ENCODE data around the gene NDOR1. TPM values are rescaled to one million over a fixed set of nuclear protein-coding genes. Genes with fewer than 3 reads are reported as not detected.

Gene NDOR1
- total and polyA plus RNA-seq, 5 donors from 2014 or later: 3.9 to 30.0 (median 5.3) TPM

DNA sequence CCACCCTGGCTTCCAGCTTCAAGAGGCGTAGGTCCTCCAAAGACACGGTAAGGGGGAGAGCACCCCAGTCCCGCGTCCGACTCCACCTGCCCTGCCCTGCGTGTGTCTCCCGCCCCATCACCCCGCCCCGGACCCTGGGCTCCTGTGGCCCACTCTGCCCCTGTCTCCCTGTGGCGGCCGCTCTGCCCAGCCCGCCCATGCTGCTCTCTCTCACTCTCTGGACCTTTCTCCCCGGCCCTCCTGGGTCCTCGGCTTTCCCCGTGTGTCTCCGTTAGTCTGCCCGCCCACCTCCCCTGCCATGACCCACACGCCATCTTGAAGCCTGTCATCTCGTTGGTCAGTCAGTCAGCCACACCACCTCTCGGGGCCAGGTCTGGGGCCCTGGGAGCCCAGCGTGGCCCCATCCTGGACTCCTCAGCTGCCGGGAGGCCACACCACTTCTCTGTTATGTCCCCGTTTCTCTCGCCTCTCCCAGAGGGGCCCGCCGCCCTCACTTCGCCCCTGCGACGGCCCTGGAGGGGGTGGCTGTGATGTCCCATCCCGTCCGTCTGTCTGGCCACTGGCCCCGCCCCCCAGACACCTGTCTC lies 40.2 kb upstream of the NDOR1 start:
- Histone ChIP-seq H3K4me1 (ENCODE audit: control insufficient read depth, insufficient read depth, low read length, poor library complexity, severe bottlenecking) (peaks cover 16% of the 10 kb centered on the region), H3K27ac (ENCODE audit: insufficient read depth, low read length, poor library complexity, severe bottlenecking) (no peak overlapping the region), H3K27me3 (ENCODE audit: control insufficient read depth, insufficient read depth, low read length) (no peaks in the 10 kb centered on the region), H3K9me3 (ENCODE audit: control insufficient read depth in 2 of 2, low read length in 2 of 2) (no peaks in the 10 kb centered on the region), H3K36me3 (ENCODE audit: control insufficient read depth, insufficient read depth, low read length) (no peaks in the 10 kb centered on the region), H3K4me3 (ENCODE audit: low read depth, low read length) (no peak overlapping the region)
- Mint-ChIP-seq H3K27me3 (peaks cover 18% of the 10 kb centered on the region), H3K9me3 (peaks cover 0 to 1% (median 0%) of the 10 kb centered on the region in 7 donors), H3K4me1 (peaks cover 0 to 7% (median 0%) of the 10 kb centered on the region in 4 donors), H3K4me3 (no peak overlapping the region), H3K36me3 (no peaks in the 10 kb centered on the region), H3K27ac (no peak overlapping the region)
- ATAC-seq (ENCODE audit: low read depth in 2 of 2) (no peak), DNase-seq (no peak)

DNA sequence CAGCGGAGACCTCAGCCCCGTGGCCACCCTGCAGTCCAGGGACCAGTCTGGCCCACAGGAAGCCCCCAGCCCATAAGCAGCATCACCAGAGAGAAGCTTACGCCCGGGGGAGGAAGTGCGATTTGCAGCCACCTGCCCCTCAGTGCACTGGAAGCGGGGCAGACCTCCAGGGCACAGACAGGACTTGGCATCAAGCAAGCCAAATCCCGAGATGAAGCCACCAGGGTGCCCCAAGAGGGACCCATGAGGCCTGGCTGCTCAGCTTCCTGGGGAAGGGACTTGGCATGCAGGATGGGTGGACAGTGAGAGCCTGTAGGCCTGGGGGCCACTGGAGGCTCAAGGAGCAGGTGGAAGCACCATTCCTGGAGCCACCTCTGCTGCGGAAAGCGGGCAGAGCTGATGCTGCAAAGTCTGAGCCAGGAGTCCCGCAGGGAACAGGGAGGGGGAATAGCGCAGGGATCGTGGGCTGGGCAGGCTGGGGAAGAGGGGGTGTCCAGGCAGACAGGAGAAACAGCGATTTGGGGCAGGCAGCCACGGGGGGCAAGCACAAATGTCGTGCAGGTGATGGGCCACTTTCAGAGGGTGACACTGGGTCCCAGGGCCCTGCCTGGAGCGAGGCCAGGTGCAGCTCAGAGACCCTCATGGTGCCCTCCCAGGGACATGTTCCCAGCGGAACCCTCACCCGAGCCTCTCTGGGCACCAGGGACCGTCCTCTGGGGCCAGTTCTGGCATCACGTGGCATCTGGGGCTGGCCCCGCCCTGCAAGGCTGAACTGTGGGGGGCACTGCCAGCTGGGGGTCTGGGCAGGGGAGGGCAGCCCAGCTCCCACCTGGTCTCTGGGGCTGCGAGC lies 38.9 kb upstream of the NDOR1 start:
- Histone ChIP-seq H3K4me1 (ENCODE audit: control insufficient read depth, insufficient read depth, low read length, poor library complexity, severe bottlenecking) (peaks cover 16% of the 10 kb centered on the region), H3K27me3 (ENCODE audit: control insufficient read depth, insufficient read depth, low read length) (no peaks in the 10 kb centered on the region), H3K9me3 (ENCODE audit: control insufficient read depth in 2 of 2, low read length in 2 of 2) (no peaks in the 10 kb centered on the region), H3K27ac (ENCODE audit: insufficient read depth, low read length, poor library complexity, severe bottlenecking) (no peak overlapping the region), H3K4me3 (ENCODE audit: low read depth, low read length) (no peak overlapping the region), H3K36me3 (ENCODE audit: control insufficient read depth, insufficient read depth, low read length) (no peaks in the 10 kb centered on the region)
- DNase-seq: no peak
- Mint-ChIP-seq H3K4me1 (peaks cover 0 to 7% (median 0%) of the 10 kb centered on the region in 4 donors), H3K27ac (no peak overlapping the region), H3K27me3 (peaks cover 23% of the 10 kb centered on the region), H3K4me3 (peak overlapping the region in 1 of 4 donors; percentile 70), H3K36me3 (no peaks in the 10 kb centered on the region), H3K9me3 (peaks cover 0 to 1% (median 0%) of the 10 kb centered on the region in 7 donors)
- ATAC-seq (ENCODE audit: low read depth in 2 of 2): no peak

- Mint-ChIP-seq H3K4me1 (peaks cover 0 to 4% (median 0%) of the 10 kb centered on the region in 4 donors), H3K4me3 (no peak overlapping the region), H3K27me3 (peaks cover 23% of the 10 kb centered on the region), H3K27ac (no peak overlapping the region), H3K9me3 (peaks cover 0 to 1% (median 0%) of the 10 kb centered on the region in 7 donors), H3K36me3 (no peaks in the 10 kb centered on the region)
- no peaks in the 10 kb centered on the region for H3K9me3 ChIP-seq (ENCODE audit: control insufficient read depth in 2 of 2, low read length in 2 of 2)
- peaks cover 16% of the 10 kb centered on the region for H3K4me1 ChIP-seq (ENCODE audit: control insufficient read depth, insufficient read depth, low read length, poor library complexity, severe bottlenecking)
- DNase-seq (no peak), ATAC-seq (ENCODE audit: low read depth in 2 of 2) (no peak)
- no peak overlapping the region for H3K27ac ChIP-seq (ENCODE audit: insufficient read depth, low read length, poor library complexity, severe bottlenecking)
- no peaks in the 10 kb centered on the region for H3K27me3 ChIP-seq (ENCODE audit: control insufficient read depth, insufficient read depth, low read length)
- H3K4me3 ChIP-seq (ENCODE audit: low read depth, low read length): no peak overlapping the region
- H3K36me3 ChIP-seq (ENCODE audit: control insufficient read depth, insufficient read depth, low read length): no peaks in the 10 kb centered on the region
Observed at GRCh38 chr9:137167277-137167746, 38.2 kb upstream of the NDOR1 start.

- H3K4me1 ChIP-seq (ENCODE audit: control insufficient read depth, insufficient read depth, low read length, poor library complexity, severe bottlenecking): peaks cover 16% of the 10 kb centered on the region
- Mint-ChIP-seq H3K36me3 (no peaks in the 10 kb centered on the region), H3K27me3 (peaks cover 23% of the 10 kb centered on the region), H3K27ac (no peak overlapping the region), H3K9me3 (peaks cover 0 to 1% (median 0%) of the 10 kb centered on the region in 7 donors), H3K4me1 (peaks cover 0 to 4% (median 0%) of the 10 kb centered on the region in 4 donors), H3K4me3 (no peak overlapping the region)
- H3K27ac ChIP-seq (ENCODE audit: insufficient read depth, low read length, poor library complexity, severe bottlenecking): no peak overlapping the region
- H3K36me3 ChIP-seq (ENCODE audit: control insufficient read depth, insufficient read depth, low read length): no peaks in the 10 kb centered on the region
- DNase-seq: no peak
- ATAC-seq (ENCODE audit: low read depth in 2 of 2): no peak
- H3K9me3 ChIP-seq (ENCODE audit: control insufficient read depth in 2 of 2, low read length in 2 of 2): no peaks in the 10 kb centered on the region
- no peaks in the 10 kb centered on the region for H3K27me3 ChIP-seq (ENCODE audit: control insufficient read depth, insufficient read depth, low read length)
- H3K4me3 ChIP-seq (ENCODE audit: low read depth, low read length): no peak overlapping the region
Observed at GRCh38 chr9:137167747-137168572, 37.5 kb upstream of the NDOR1 start.

- H3K9me3 Mint-ChIP-seq: peaks cover 0 to 1% (median 0%) of the 10 kb centered on the region in 7 donors
- H3K4me3 ChIP-seq (ENCODE audit: low read depth, low read length): no peak overlapping the region
- H3K9me3 ChIP-seq (ENCODE audit: control insufficient read depth in 2 of 2, low read length in 2 of 2): no peaks in the 10 kb centered on the region
- peaks cover 16% of the 10 kb centered on the region for H3K4me1 ChIP-seq (ENCODE audit: control insufficient read depth, insufficient read depth, low read length, poor library complexity, severe bottlenecking)
- H3K36me3 Mint-ChIP-seq: no peaks in the 10 kb centered on the region
- H3K27me3 ChIP-seq (ENCODE audit: control insufficient read depth, insufficient read depth, low read length): no peaks in the 10 kb centered on the region
- ATAC-seq (ENCODE audit: low read depth in 2 of 2) (no peak), DNase-seq (no peak)
- peaks cover 0 to 5% (median 0%) of the 10 kb centered on the region in 4 donors for H3K4me1 Mint-ChIP-seq
- no peak overlapping the region for H3K27ac ChIP-seq (ENCODE audit: insufficient read depth, low read length, poor library complexity, severe bottlenecking)
- peaks cover 23% of the 10 kb centered on the region for H3K27me3 Mint-ChIP-seq
- H3K4me3 Mint-ChIP-seq: no peak overlapping the region
- no peak overlapping the region for H3K27ac Mint-ChIP-seq
- no peaks in the 10 kb centered on the region for H3K36me3 ChIP-seq (ENCODE audit: control insufficient read depth, insufficient read depth, low read length)
Observed at GRCh38 chr9:137168573-137168903, 37.0 kb upstream of the NDOR1 start.

DNA sequence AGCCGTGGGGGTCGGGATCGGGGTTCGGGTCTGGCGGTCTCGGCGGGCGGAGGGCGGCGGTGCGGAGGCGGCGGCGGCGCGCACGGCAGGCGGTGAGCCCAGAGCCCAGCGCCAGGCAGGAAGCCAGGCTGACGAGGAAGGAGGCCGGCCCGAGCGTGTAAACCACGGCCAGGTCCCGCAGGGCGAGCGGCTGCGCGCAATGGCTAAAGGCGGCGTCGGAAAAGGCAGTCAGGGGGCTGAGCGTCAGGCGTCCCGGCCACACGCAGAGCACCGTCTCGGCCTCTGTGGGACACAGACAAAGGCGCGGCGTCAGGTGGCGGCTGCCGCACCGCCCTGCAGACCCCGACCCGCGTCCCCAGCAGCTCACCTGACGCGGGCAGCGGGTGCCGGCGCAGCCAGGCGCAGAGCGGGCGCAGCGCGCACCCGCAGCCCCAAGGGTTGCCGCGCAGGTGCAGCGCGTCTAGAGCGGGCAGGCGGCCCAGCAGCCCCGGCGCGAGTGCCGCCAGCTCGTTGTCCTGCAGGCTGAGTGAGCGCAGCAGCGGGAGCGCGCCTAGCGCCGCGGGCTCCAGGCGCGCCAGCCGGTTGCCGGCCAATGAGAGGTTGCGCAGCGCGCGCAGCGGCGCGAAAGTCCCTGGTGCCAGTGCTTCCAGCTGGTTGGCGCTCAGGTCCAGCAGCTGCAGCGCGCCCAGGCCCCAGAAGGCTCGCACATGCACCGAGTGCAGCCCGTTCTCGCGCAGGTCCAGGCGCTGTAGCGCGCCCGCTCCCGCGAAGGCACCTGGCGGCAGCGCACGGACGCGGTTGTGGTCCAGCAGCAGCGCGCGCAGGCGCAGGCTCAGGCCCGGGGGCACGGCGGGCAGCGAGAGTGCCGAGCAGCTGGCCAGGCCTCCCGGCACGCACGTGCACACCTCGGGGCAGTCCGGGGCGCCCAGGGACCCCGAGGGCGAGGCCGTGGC lies 36.3 kb upstream of the NDOR1 start:
- Mint-ChIP-seq H3K36me3 (no peaks in the 10 kb centered on the region), H3K27me3 (peaks cover 23% of the 10 kb centered on the region), H3K27ac (no peak overlapping the region), H3K4me3 (peak overlapping the region in 1 of 4 donors; percentile 56), H3K9me3 (peaks cover 0 to 1% (median 0%) of the 10 kb centered on the region in 7 donors), H3K4me1 (peaks cover 0 to 4% (median 0%) of the 10 kb centered on the region in 4 donors)
- Histone ChIP-seq H3K27me3 (ENCODE audit: control insufficient read depth, insufficient read depth, low read length) (no peaks in the 10 kb centered on the region), H3K27ac (ENCODE audit: insufficient read depth, low read length, poor library complexity, severe bottlenecking) (no peak overlapping the region), H3K4me3 (ENCODE audit: low read depth, low read length) (no peak overlapping the region), H3K36me3 (ENCODE audit: control insufficient read depth, insufficient read depth, low read length) (no peaks in the 10 kb centered on the region), H3K9me3 (ENCODE audit: control insufficient read depth in 2 of 2, low read length in 2 of 2) (no peaks in the 10 kb centered on the region), H3K4me1 (ENCODE audit: control insufficient read depth, insufficient read depth, low read length, poor library complexity, severe bottlenecking) (peaks cover 16% of the 10 kb centered on the region)
- DNase-seq (no peak), ATAC-seq (ENCODE audit: low read depth in 2 of 2) (no peak)

All from CD4-positive, CD25-positive, alpha-beta regulatory T cell (primary cell).